SK-N-SH (cell line): ENCODE measurements around the gene ETV1.

Experiments
- JUND ChIP-seq: IDR thresholded peaks from 2 replicates; pipeline ENCODE4 v1.4.0; 2012
- SIN3A ChIP-seq: IDR thresholded peaks from 2 replicates; pipeline ENCODE4 v1.6.1; 2012; ENCODE audit warnings: low read depth, mild to moderate bottlenecking, low read length, moderate library complexity, borderline replicate concordance
- USF2 ChIP-seq: fragments of 150-350 bp; IDR thresholded peaks from 2 replicates; pipeline ENCODE4 v1.6.1; 2017; ENCODE audit warnings: antibody characterized with exemption, low read length, low read depth, borderline replicate concordance
- TF ChIP-seq, protein P1 (sequence below): fragments of 200-600 bp; sonication (generic); IDR thresholded peaks from 2 replicates; pipeline ENCODE4 v1.6.1; 2017; ENCODE audit warnings: antibody characterized with exemption, mild to moderate bottlenecking, moderate library complexity

DNA sequence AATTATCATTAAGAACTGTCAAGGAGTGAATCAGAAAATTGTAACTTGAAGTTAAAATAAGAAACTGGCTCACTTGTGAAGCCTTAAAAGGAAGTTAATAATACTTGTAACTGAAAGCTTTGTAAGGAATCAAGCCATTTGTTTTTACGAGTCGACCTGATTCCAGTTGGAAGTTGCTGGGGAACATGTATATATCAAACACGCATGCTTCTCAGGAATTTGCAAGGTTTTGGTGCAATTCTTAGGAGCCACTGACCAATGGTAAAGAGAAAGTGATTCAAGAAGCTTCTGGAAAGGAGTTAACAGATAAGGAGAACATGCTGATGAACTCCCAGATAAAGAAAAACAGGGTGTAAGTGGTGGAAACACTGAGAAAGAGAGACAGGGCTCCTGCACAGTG is 56.4 kb downstream of the ETV1 start:
- no peak for TF ChIP-seq SIN3A
- no peak for TF ChIP-seq USF2
- TF ChIP-seq, protein P1, sequence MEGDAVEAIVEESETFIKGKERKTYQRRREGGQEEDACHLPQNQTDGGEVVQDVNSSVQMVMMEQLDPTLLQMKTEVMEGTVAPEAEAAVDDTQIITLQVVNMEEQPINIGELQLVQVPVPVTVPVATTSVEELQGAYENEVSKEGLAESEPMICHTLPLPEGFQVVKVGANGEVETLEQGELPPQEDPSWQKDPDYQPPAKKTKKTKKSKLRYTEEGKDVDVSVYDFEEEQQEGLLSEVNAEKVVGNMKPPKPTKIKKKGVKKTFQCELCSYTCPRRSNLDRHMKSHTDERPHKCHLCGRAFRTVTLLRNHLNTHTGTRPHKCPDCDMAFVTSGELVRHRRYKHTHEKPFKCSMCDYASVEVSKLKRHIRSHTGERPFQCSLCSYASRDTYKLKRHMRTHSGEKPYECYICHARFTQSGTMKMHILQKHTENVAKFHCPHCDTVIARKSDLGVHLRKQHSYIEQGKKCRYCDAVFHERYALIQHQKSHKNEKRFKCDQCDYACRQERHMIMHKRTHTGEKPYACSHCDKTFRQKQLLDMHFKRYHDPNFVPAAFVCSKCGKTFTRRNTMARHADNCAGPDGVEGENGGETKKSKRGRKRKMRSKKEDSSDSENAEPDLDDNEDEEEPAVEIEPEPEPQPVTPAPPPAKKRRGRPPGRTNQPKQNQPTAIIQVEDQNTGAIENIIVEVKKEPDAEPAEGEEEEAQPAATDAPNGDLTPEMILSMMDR = no peak
- TF ChIP-seq JUND = no peak
